GM21381 (cell line): ENCODE measurements around the gene LILRB5.
A peak's percentile ranks its signal among the peaks of the same experiment; 100 is the strongest.
"Not testable (repeated sequence)": the region's sequence is repeated elsewhere in the genome, so short reads cannot be mapped to it uniquely, and the experiment has no call there.

Experiments
- ATAC-seq: cut with Tn5 transposase; IDR thresholded peaks from one replicate; pipeline ENCODE4 v1.9.1; 2021; ENCODE audit warnings: mild to moderate bottlenecking, moderate library complexity; ENCODE audit not compliant: unreplicated experiment

The LILRB5 gene

DNA sequence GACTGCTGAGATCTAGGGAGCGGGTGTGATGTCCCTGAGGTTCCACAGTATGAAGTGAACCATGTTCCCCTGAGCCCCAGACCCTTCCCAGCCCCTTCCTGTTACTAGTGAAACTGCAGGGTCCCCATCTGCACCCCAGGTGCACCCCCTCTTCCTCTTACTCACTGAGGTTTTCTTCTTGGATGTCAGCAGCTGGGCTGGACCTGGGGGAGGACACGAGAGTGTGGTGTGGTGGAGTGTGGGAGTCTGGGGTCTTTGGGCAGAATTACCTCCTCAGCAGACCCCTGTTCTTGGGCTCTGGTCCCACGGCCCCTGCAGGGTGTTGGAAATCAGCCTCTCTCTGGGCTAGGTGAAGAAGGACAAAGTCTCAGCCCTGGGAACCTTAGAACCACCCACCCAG lies 11.1 kb downstream of the LILRB5 start:
- no peak for ATAC-seq

DNA sequence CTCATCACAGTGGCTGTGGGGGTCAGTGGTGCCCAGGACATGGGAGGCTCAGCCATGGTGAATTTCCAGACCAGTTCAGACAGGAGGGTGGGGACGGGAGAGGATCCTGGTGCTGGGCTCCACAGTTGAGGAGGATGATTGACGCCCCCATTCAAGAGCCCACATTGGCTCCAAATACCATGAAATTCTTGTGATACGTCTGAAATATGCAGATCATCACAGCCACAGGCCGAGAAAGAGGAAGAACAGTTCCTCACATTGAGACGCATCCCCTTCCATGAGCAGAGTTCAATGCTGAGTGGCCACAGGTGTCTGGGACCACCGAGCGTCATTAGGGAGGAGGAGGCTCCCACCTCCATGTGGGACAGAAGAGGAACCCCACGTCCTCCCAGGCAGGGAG lies 13.3 kb downstream of the LILRB5 start:
- not testable (repeated sequence) for ATAC-seq

- not testable (repeated sequence) for ATAC-seq
Observed at GRCh38 chr19:54242646-54243045, 14.4 kb downstream of the LILRB5 start, which contains the start of gene LILRA6. Gene LILRA6, minus strand, starts transcription at chr19:54242790.

- ATAC-seq = not testable (repeated sequence)
Observed at GRCh38 chr19:54242234-54242633, 14.8 kb downstream of the LILRB5 start.

GRCh38 chr19:54240372-54241336 lies 16.4 kb downstream of the LILRB5 start:
- ATAC-seq = not testable (repeated sequence)

- ATAC-seq = not testable (repeated sequence)
Observed at GRCh38 chr19:54239491-54240371, 17.3 kb downstream of the LILRB5 start.

GRCh38 chr19:54233941-54234340 lies 23.1 kb downstream of the LILRB5 start:
- ATAC-seq = no peak

DNA sequence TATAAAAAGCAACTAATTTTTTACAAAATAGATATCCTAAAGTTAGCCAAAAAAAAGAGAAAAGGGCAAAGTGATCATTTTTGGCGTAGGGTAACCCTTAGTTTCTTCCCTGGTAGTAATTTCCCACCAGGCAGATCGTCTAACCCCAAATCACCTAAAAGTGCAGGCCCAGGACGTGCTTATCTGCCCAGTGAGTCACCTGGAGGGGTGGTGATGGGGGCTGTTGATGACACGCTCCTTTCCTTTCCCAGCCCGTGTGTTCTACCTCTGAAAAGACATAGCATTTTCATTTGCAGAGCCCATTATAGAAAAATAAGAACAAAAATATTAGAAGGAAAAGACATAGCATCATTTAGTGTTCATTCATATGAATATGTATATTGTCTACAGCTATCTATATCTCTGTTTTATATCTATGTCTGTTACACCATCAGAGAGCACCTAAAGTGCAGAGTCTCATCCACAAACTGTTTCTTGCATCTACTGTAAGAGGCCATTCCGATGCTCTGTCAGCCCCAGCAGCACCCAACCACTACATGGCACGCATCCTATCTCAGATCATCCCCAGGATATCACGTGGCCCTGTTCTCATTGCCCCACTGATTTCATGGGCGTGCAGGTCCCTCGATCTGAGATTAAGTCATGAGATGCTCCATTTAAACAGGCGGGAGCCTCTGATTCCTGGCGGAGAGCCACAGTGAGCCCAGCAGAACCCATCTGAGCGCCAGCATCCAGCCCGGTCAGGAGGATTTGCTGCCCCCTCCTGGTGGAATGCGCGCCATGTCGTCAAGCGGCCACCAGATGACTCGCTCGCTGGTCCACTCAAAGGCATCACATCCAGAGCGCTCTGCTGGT lies 25.8 kb downstream of the LILRB5 start:
- ATAC-seq = peak; percentile 74

DNA sequence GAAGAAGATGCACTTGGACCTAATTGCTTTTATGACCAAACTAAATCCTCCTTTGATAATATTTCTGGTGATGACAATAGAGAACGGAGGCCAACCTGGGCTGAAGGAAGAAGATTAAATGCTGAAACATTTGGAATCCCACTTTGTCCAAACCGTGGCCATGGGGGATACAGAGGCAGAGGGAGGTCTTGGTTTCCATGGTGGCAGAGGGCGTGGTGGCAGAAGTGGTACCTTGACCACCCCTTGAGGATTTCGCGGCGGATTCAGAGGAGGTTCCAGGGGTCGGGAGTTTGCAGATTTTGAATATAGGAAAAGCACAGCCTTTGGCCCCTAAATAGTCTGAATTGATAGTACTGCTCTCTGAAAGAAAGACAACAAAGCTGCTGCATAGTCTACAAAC lies 27.0 kb downstream of the LILRB5 start:
- no peak for ATAC-seq

DNA sequence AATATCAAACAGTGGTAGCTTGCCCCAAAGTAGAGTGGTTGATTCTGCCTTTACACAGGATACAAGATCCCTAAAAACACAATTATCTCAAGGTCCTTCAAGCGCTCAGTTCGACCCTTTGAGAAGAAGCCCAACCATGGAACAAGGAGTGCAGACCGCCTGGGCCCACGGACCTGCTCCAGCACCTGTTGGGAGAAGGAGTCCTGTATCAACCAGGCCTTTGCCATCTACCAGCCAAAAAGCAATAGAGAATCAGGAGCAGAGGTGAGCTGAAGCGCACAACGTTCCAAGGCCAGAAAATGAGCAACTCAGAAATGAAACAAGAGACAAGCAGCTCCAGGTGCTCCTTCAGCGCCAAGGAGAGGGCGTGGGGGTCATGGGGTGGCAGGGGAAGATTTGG lies 27.9 kb downstream of the LILRB5 start:
- ATAC-seq = no peak

DNA sequence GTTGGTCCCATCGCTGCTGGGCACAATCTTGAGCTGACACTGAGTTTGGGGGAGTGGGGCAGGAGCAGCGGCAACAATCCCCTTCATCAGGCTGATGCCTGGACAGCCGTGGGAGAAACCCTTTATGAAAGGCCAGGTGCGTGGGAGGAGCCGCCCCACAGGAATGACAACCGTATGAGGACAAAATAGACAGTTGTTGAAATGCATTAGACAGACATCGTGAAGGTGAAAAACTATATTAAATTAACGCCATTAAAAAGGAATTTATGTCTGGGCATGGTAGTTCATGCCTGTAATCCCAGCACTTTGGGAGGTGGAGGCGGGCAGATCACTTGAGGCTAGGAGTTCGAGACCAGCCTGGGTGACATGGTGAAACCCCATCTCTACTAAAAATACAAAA lies 32.5 kb downstream of the LILRB5 start:
- ATAC-seq = not testable (repeated sequence)

GRCh38 chr19:54223937-54224281 lies 33.2 kb downstream of the LILRB5 start:
- ATAC-seq = not testable (repeated sequence)

GRCh38 chr19:54223277-54223936 lies 33.7 kb downstream of the LILRB5 start:
- ATAC-seq = not testable (repeated sequence)

- not testable (repeated sequence) for ATAC-seq
Observed at GRCh38 chr19:54222474-54223276, 34.4 kb downstream of the LILRB5 start, which contains the start of gene LILRB3. Gene LILRB3, minus strand, starts transcription at chr19:54223007. Its CDS starts 31 bp downstream, at chr19:54222976.

DNA sequence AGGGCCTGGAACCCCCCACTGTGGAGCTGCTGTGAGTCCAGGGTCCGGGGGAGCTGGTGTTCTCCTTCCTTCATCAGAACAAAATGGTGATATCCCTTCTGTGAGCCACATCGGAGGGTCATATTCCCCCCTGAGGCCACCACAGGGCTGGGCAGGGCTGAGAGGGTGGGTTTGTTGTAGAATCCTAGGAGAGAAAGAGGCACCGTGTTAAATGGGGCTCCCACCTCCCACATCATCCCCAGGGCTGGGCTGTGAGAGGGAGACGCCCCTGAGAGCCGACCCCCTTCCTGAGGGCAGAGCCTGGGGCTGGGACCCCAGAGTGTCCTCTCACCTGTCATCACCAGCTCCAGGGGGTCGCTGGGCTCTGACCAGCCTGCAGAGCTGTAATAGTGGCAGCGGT lies 35.1 kb downstream of the LILRB5 start:
- ATAC-seq = not testable (repeated sequence)

GRCh38 chr19:54219702-54220101 lies 37.4 kb downstream of the LILRB5 start:
- ATAC-seq = not testable (repeated sequence)

GRCh38 chr19:54218960-54219661 lies 38.0 kb downstream of the LILRB5 start:
- ATAC-seq = no peak

GRCh38 chr19:54218259-54218658 lies 38.8 kb downstream of the LILRB5 start:
- ATAC-seq = no peak
